Umbilical cord (tissue), 2 donors: Measurements from ENCODE around the gene RHBDD1. TPM values are rescaled to one million over a fixed set of nuclear protein-coding genes. Genes with fewer than 3 reads are reported as not detected.

Experiments
- DNase-seq: peaks from one replicate; pipeline ENCODE4 v3.0.0-alpha.2; 2015; ENCODE audit warnings: low spot score
- total RNA-seq: library from RNA; depleted of rRNA; stranded (reverse); fragments of >200 nt; gene quantifications from one replicate; pipeline ENCODE4 v1.2.3, GENCODE V29; 2014; ENCODE audit warnings: low replicate concordance; ENCODE audit not compliant: insufficient read depth

The RHBDD1 gene, protein sequence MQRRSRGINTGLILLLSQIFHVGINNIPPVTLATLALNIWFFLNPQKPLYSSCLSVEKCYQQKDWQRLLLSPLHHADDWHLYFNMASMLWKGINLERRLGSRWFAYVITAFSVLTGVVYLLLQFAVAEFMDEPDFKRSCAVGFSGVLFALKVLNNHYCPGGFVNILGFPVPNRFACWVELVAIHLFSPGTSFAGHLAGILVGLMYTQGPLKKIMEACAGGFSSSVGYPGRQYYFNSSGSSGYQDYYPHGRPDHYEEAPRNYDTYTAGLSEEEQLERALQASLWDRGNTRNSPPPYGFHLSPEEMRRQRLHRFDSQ
- 17.1 TPM for total RNA-seq

DNA sequence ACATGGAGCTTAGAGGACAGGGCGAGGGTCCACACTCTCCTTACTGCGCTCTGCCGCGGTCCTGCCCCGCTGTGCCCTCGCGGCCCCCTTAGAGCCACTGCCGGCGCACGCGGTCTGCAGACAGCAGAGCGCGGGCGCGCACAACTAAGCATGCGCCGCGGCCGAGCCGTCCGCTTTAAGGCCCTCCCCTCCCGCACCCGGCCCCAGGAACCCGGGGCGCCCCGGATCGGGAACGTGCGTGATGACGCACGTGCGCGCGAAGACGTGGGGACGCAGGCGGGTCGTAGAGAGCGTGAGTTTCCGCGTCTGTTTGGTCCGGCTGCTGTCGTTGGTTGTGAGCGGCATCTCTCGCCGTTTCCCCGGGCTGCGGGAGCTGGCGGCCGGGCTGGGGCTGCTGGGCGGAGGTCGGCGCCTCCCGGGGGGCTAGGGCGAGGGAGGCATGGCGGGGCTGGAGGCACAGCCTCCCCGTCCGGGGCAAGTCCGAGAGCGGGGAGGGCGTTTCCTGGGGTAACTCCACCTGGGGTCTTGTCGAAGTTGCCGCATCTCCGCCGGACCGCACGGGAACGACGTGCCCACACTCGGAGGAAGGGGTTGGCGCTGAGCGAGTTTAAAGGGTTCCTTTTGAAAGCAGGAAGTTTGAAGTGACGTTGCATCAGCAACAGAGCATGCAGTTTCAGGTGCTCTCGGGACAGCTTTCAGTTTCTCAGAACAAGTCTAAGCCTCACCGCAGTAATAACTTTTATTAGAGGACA lies at the start of gene RHBDD1:
Gene RHBDD1, plus strand, starts transcription at position 259 of the 752 bp plus-strand sequence. CDS start 28,640 bp downstream, outside the sequence.
- DNase-seq: peak; percentile 97

DNA sequence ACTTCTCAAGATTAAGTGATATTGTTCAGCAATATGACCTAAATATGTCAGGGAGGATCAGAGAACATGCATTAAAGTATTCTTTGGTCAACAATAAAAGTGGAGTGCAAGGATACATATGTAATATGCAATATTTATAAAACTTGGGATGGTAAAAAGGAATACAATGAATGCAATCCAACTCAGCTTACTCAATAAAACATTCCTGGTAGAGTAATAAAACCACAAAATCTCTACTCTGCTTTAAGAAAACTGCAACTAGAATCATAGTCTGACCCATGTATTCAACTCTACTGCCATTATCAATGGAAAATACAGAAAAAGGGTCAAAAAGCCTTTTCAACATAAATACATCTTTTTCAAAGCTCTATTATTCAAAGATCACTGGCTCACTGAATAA lies 47.8 kb upstream of the RHBDD1 start:
- no peak for DNase-seq

DNA sequence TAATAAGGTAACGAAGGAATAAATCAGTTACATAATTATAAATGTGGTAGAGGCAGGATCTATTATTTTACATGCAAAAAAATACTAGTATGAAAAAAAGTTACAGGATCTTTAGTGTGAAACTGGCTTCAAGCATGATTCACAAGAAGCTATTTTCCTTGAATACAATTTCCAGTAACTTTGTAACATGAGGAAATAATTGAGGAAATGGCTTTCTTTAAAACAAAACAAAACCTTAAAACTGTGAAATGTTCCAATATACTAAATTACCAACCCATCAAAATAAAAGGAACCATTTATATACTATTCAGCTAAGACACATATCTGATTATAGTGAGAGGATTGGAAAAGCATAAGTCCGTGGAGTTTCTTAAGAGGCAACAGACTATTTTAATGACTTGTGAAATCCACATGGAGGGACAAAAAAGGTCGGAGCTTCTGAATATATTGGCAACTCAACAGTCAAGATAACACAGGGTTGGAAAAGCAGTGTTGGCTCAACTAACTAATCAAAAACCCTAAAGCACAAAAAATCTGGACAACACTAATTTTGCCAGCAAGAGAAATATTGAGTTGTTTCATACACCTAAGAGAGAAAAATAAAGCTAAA lies 46.9 kb upstream of the RHBDD1 start:
- no peak for DNase-seq

DNA sequence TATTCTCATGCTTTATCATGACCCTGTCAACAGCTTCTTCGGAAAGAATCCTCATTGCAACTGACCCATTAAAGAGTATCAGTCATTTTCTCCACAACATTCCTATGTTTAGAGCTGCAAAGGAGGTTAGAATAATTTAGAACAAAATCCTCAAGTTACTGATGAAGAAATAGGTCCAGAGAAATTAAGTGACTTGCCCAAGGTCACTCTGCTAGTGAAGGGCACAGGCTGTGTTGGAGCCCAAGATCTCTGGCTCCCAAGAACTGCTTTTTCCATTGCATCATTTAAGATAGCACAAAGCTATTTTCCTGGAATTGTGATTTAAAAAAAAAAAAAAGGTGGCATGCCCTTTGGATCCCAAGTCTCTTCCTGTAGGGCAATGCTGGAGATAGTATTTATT lies 45.8 kb upstream of the RHBDD1 start:
- no peak for DNase-seq

DNA sequence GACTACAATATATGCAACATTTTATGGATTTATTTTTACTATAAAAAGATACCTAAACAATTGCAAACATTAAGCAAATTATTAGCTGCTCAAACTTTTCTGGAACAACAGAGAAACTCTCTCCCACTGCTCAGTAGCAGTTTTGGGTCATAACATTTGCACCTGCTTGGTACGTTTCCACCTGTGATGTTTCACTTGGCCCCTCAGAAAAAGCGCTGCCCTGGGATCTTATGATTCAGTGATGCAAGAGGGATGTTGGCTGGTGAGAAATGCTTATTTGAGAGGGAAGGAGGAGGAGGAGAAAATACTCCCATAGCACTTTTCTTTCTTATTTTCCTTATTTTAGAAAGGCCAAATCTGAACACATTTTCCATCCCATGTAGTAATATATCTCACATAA lies 45.4 kb upstream of the RHBDD1 start:
- DNase-seq: no peak

DNA sequence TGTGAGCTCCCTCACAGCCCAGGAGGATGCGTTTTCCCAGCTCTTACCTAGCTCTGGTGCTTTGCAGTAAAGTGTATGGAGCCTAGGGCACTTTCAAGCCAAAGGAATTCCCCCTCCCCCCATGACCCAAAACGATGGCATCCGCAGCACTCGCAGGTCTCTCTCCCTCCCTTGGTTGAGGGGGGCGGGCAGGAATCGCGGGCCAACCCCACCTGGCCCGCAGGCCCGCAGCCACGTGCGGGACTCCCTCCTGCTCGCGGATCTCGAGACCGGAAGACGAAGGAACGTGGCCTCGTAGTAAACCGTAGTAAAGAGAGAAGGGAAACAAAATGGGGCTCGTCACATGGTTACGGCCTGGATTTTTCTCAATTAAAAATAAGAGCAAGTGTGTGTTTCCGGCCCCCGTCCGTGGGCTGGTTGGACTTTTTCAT lies 44.8 kb upstream of the RHBDD1 start:
- DNase-seq: peak; percentile 78

DNA sequence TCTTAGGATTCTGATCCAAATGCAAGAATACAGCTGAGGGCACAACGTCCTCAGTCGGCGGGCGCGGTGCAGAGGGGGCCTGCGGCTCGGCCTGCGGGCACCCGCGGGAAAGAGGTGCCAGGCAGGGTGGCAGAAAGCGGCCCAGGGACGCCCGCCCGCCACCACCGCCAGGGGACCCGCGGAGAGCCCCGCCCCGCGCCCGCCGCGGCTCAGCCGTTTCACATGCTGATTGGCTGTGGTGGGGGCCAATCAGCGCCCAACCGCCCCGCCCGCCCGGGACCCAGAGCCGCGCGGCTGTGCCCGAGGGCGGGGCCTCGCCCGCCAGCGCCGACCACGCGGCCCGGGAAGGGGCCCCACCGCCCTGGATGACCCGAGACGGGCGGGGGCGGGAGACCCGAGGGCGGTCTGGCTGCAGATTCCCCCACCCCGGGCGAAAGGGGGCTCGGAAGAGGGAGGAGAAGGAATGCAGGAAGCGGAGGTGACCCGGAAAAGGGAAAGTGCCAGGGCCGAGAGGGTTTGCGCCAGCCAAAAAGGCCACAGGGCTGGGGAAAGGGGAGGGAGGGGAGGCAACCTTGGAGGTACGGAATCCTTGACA lies 44.3 kb upstream of the RHBDD1 start:
- peak; percentile 91 for DNase-seq

DNA sequence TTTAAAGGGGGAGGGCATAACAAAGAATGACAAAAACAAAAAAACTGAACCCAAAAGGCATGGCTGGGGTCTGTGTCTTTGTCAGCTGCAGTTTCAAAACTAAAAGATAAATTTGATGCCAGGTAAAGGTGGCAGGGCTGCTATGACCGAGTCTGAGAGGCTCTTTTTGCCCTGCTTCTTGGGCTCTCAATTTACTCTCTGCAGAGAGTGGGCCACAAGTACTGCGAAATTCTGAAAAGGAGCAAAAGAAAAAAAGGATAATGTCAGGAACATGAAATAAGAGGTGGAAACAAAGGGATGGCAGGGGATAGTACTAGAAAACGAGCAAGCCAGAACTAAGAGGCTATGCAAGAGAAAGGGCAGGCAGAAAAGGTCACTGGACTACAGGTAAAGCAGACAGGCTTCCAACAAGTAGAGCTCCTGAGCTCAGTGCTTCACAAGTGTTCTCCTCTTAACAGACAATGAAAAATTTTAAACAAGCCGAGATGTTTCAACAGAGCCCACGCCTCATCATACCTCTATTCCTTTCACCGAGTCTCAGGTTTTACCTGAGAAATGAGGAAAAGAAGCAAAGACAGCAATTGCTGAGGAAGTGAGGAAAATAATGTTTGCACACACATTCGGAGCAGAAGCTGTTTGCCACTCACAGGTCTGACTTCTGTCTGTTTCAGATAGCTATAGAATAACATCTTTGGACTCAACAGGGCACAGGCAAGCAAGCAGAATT lies 43.5 kb upstream of the RHBDD1 start:
- DNase-seq: no peak

DNA sequence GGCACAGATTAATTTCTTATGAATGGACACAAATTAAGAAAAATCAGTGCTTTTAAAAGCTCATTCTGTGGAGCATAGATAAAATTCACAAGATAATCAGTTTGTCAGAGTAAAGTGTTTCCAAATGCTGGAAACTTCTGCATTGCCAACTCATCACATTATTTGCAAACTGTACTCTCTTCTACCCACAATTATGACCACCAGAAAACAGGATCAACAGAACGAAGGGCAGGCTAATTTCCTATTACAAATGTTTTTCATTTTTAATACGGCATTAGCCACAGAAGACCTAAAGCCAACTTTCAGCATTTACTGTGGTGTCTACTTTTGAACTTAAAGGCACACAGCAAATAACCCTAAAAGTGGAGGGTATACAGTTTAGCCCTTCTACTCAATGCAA lies 42.2 kb upstream of the RHBDD1 start:
- no peak for DNase-seq

DNA sequence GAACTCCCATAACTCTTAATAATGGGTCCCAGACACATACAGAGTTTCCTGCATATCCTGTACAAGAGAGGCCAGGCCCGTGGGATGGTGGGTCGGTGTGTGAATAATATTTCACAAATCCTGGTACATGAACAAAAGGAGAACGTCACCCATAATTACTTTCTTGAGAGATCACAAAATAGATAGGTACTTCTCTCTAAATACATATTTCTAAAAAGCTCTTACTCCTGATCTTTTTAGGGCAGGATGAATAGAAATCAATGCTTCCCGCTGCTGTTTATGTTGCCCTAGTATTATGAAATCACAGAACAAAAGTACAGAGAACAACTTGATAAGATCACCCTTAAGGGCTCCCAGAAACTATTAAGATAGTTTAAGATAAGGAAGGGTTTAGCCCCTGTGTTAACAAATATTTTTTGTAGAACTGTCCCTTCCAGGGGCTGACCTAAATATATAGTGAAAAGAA lies 41.6 kb upstream of the RHBDD1 start:
- peak; percentile 59 for DNase-seq

DNA sequence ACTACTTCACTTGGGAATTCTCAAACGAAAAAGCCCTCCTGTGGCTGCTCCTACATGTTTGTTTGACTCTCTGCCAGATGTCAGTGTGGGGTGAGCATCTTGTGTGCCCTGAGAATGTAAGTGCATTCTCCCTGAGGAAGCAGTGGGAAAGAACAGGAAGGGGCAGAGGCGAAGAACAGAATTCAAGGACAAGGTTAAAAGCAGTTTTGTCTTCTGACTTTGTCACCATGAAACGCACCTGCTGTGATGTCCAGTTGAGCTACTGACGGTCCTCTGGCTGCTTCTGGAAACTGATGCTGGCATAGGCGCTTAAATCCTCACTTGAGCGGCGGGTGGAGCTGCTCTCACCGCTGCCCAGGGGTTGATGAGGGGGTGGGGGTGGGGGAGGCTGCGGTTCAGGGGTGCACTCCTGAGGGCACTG lies 41.1 kb upstream of the RHBDD1 start:
- DNase-seq: peak; percentile 65

DNA sequence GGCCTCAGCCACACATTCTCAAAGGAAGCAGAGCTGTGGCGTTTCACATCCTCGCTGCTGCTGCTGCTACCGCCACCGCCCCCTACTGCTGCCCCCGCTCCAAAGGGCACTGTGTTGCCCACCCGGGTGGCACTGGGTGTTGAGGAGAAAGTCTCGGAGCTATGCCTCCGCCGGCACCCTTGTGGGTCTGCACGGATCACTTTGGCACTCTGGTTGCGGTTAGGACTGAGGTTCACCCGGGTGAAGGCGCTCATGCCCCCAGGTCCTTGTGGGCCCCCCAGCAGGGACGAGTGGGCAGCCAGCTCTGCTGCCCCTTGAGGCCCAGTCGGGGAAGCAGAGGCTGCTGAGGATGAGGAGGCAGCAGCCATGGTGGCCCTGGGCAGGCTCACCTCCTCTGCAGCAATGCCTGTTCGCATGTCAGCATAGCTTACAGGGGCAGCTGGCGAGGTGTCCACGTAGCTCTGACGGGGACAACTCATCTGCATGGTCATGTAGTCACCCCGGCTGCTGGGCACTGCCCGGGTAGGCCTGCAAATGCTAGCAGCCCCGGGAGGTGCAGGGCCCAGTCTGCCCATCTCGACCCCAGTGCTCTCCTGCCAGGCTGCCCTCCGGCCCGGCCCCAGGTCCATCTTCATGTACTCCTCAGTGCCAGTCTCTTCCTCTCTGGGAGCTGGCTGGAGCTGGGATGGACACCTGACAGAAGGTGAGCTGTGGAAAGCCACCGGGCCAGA lies 40.4 kb upstream of the RHBDD1 start:
- no peak for DNase-seq

DNA sequence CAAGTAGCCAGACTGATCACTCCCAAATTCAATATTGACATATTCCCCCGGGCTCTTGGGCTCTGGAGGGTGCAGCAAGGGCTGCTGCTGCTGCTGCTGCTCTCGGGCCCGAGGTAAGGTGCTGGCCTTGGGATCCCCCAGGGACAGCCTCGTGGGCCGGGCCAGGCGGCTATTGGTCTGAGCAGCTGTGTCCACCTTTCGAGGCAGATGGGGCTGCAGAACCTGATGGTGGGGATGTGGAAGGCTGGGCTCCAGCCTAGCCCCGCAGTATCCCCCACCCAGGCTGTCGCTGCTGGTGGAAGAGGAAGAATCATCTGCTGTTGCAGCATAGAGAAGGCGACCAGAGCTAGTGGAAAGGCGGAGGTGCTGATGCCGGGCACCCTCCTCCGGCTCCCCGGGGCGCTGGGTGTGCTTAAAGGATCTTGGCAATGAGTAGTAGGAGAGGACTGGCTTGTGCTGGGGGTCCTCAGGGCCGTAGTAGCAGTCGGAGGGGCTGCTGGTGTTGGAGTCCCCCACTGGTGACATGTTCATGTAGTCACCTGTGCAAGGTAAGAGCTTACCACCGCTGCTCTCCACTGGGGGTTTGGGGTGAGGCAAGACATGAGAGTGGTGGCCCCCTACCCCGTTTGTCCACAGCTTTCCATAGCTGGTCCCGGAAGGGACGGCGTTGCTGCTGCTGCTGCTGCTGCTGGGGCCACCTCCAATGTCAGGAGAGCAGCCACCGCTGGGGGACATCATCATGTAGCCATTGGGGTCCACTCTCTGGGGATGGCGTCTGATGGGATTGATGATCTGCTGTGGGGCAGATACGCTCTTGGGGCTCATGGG lies 39.6 kb upstream of the RHBDD1 start:
- no peak for DNase-seq

DNA sequence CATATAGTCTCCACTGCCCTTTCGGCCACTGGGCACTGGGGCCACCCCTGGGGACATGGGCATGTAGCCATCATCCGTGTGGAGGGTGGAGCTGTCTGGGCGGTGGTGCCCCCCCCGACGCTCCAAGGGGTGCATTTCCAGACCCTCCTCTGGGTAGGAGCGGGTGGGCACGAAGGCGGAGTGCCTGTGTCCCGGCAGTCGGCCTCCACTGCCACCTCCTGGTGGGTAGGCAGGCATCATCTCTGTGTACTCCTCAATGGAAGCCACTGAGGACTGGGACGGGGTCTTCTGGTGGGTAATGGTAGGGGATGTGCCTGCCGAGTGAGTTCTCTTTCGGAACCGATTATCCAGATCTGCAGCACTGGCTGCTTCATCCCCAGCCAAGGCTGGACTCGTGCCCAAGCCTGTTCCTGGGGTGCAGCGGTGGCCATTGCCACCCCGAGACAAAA lies 39.0 kb upstream of the RHBDD1 start:
- DNase-seq: no peak

DNA sequence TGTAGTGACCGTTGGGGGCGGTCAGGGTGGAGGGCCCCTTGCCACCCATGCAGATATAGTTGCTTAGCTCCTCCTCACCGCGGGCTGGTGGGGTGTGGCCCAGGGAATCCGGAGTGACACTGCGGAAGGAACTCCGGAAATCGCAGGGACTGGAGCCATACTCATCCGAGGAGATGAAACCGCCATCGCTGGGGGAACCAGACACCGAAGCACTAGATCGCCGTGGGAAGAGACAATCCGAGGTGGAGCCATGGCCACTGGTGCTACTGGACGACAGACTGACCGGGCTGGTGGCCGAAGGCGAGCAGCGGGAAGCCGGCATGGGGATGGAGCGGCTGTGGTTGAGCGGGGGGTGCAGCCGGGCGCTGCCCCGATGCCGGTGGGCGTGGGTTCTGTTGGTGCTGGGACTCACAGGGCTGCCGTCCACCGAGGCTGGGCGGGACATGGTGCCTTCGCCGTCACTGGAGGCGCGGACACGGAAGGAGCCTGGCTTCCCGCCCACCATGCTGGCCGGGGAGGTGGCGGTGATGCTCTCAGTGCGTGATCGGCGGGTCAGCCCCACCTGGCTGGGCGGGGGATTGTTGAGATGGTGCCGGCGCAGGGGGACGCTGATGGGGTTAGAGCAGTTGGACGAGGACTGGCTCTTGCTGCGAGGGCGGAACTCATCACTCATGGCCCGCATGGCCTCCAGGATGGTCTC lies 38.4 kb upstream of the RHBDD1 start:
- no peak for DNase-seq

DNA sequence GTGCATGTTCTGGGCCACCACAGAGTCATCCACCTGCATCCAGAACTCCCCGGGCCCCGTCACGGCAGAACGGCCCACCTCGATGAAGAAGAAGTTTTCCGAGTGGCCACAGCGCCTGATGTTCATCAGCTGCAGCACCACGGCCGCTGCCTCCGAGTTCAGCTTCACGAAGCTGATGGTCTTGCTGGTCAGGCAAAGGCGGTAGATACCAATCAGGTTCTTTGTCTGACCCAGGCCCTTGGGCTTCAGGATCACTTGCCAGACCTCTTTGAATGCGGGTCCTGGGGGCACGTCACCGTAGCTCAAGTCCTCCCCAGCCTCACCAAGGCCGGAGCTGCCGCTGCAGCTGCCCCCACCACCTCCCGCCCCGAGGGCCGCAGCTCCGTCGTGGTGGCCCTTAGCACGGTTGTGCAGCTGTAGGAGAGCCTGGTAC lies 37.8 kb upstream of the RHBDD1 start:
- no peak for DNase-seq

DNA sequence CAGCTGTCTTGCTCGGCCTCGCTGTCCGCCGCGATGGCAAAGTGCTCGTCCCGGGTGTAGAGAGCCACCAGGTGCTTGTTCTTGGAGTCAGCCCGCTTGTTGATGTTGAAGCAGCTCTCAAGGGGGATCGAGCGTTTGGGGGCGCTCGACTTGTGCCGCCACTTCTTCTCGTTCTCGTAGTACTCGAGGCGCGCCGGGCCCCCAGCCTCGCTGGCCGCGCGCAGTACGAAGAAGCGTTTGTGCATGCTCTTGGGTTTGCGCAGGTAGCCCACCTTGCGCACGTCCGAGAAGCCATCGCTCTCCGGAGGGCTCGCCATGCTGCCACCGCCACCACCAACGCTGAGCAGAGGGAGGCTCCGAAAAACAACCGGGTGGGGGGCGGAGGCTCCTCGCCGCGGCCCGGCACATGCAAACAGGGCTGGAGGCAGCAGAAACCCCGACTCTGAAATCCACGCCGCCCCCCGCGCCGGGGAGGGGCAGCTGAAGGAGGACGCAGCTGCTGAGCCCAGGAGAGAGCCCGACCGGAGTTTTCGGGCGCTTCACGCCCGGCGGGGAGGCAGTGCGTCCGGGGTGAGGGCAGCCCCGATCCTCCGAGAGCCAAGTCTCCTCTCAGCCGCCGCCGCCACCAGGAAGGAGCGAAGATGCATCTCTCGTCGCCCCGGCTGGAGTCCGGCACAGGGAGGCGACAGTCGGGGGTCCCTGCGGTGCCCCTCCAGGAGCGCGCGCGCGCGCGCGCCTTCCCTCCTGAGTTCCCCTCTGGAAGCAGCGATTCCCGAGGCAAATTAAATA lies 37.2 kb upstream of the RHBDD1 start:
- DNase-seq: peak; percentile 60
